AG04450 (cell line): ENCODE measurements around the gene THBS1. TPM values are rescaled to one million over a fixed set of nuclear protein-coding genes. Genes with fewer than 3 reads are reported as not detected.

Experiments
- CTCF ChIA-PET: fragments of 300-600, 350-600 bp; formaldehyde crosslinking; extraction: SDS; loops from one replicate; lab custom pipeline; 2022; ENCODE audit warnings: antibody characterized with exemption, inconsistent platforms; lab: Charles Lee
- POLR2A ChIA-PET: fragments of 350-600 bp; formaldehyde crosslinking; extraction: SDS; loops from one replicate; lab custom pipeline; 2021; ENCODE audit warnings: antibody characterized with exemption, inconsistent platforms; lab: Yijun Ruan, JAX
- DNase-seq: peaks from one replicate; pipeline ENCODE4 v3.0.0-alpha.2; 2011; ENCODE audit warnings: low read depth, low spot score
- H3K27ac ChIP-seq: one replicate; pipeline ENCODE4 v1.5.1; 2012; ENCODE audit warnings: low read depth, low read length, control low read depth
- H3K27me3 ChIP-seq: one replicate; pipeline ENCODE4 v1.6.0; 2012; ENCODE audit warnings: low read length; ENCODE audit not compliant: control insufficient read depth, insufficient read depth
- H3K4me3 ChIP-seq: 2 replicates; pipeline ENCODE4 v1.5.1; 2011; ENCODE audit warnings: mild to moderate bottlenecking, low read depth, low read length, control low read depth
- H3K9me3 ChIP-seq: 2 replicates; pipeline ENCODE4 v1.5.1; 2012; ENCODE audit warnings: low read length; ENCODE audit not compliant: control insufficient read depth, insufficient read depth
- CTCF ChIP-seq: IDR thresholded peaks from 2 replicates; pipeline ENCODE4 v1.5.1; 2011; ENCODE audit warnings: low read depth, low read length, control low read depth, inconsistent platforms
- polyA plus RNA-seq: library from polyadenylated mRNA; depleted of rRNA; stranded (reverse); fragments of >200 nt; gene quantifications from 2 replicates; pipeline ENCODE4 v1.2.3, GENCODE V29; 2011

THBS1 gene
- polyA plus RNA-seq, 1 experiment, result 686 TPM

GRCh38 chr15:39555885-39556284 is 25.0 kb upstream of the THBS1 start:
- CTCF ChIA-PET, result no interaction called here
- peak; percentile 19; the same call in 1 of the 2 replicates for TF ChIP-seq CTCF
- Histone ChIP-seq H3K4me3 (no peak overlapping the region), H3K27me3 (no peaks in the 10 kb centered on the region), H3K27ac (peak overlapping the region; percentile 34), H3K9me3 (no peaks in the 10 kb centered on the region)
- POLR2A ChIA-PET, result interaction anchor here (2.0 kb wide), 1 partner anchor 25 kb away, joined by 16 read pairs; the partner anchor contains the start of gene THBS1
- DNase-seq, result no peak

GRCh38 chr15:39556461-39556860 is 24.4 kb upstream of the THBS1 start:
- H3K9me3 ChIP-seq, result no peaks in the 10 kb centered on the region
- H3K27ac ChIP-seq, result peak overlapping the region; percentile 52
- TF ChIP-seq CTCF, result no peak
- H3K4me3 ChIP-seq, result no peak overlapping the region
- ChIA-PET CTCF (no interaction called here), POLR2A (interaction anchor here (2.0 kb wide), 1 partner anchor 24 kb away, joined by 16 read pairs; the partner anchor contains the start of gene THBS1)
- DNase-seq, result peak; percentile 75
- no peaks in the 10 kb centered on the region for H3K27me3 ChIP-seq

GRCh38 chr15:39558421-39558820 is 22.5 kb upstream of the THBS1 start:
- Histone ChIP-seq H3K27me3 (no peaks in the 10 kb centered on the region), H3K9me3 (no peaks in the 10 kb centered on the region), H3K27ac (no peak overlapping the region), H3K4me3 (no peak overlapping the region)
- POLR2A ChIA-PET, result no interaction called here
- no peak for DNase-seq
- CTCF ChIA-PET, result no interaction called here
- no peak for TF ChIP-seq CTCF

- CTCF ChIA-PET, result no interaction called here
- no peak overlapping the region for H3K27ac ChIP-seq
- POLR2A ChIA-PET, result no interaction called here
- H3K9me3 ChIP-seq, result no peaks in the 10 kb centered on the region
- no peaks in the 10 kb centered on the region for H3K27me3 ChIP-seq
- no peak for DNase-seq
- no peak overlapping the region for H3K4me3 ChIP-seq
- TF ChIP-seq CTCF, result no peak
Measured at GRCh38 chr15:39564972-39565665, 15.8 kb upstream of the THBS1 start.

GRCh38 chr15:39565851-39566250 is 15.0 kb upstream of the THBS1 start:
- POLR2A ChIA-PET, result no interaction called here
- CTCF ChIA-PET, result no interaction called here

More at GRCh38 chr15:39565851-39566250, 15.0 kb upstream of the THBS1 start:
- no peak for TF ChIP-seq CTCF
- no peaks in the 10 kb centered on the region for H3K9me3 ChIP-seq
- H3K4me3 ChIP-seq, result no peak overlapping the region
- H3K27me3 ChIP-seq, result no peaks in the 10 kb centered on the region
- DNase-seq, result no peak
- no peak overlapping the region for H3K27ac ChIP-seq
